ENCODE results near the gene PMP22. TPM values are rescaled to one million over a fixed set of nuclear protein-coding genes. Genes with fewer than 3 reads are reported as not detected.

PMP22 gene
- not detected for total RNA-seq
- not detected for polyA plus RNA-seq

- ATAC-seq (ENCODE audit: low read depth in 2 of 2) = no peak
- H3K27ac ChIP-seq (ENCODE audit: insufficient read depth, low read length, poor library complexity, severe bottlenecking) = no peak within 1 kb of the TSS
- H3K27me3 Mint-ChIP-seq = peaks cover 77% of the 10 kb centered on the region
- no peak for DNase-seq
- peaks cover 21% of the 10 kb centered on the region for H3K27me3 ChIP-seq (ENCODE audit: control insufficient read depth, insufficient read depth, low read length)
- no peak within 1 kb of the TSS for H3K27ac Mint-ChIP-seq
- peak within 1 kb of the TSS in 1 of 4 donors; percentile 65 for H3K4me3 Mint-ChIP-seq
- H3K36me3 Mint-ChIP-seq = no peaks in the 10 kb centered on the region
- H3K9me3 Mint-ChIP-seq = no peaks in the 10 kb centered on the region
- H3K4me3 ChIP-seq (ENCODE audit: low read depth, low read length) = no peak within 1 kb of the TSS
- H3K36me3 ChIP-seq (ENCODE audit: control insufficient read depth, insufficient read depth, low read length) = no peaks in the 10 kb centered on the region
- peaks cover 12% of the 10 kb centered on the region for H3K4me1 ChIP-seq (ENCODE audit: control insufficient read depth, insufficient read depth, low read length, poor library complexity, severe bottlenecking)
- H3K9me3 ChIP-seq (ENCODE audit: control insufficient read depth in 2 of 2, low read length in 2 of 2) = no peaks in the 10 kb centered on the region
- peaks cover 0 to 17% (median 6%) of the 10 kb centered on the region in 4 donors for H3K4me1 Mint-ChIP-seq
Measured at GRCh38 chr17:15265131-15265530, at the start of gene PMP22. Gene PMP22 (minus strand): TSS chr17:15265326. CDS start chr17:15260727, 4,599 bp downstream.

GRCh38 chr17:15311996-15312395, 46.9 kb upstream of the PMP22 start:
- no peaks in the 10 kb centered on the region for H3K9me3 Mint-ChIP-seq

GRCh38 chr17:15309793-15310192, 44.7 kb upstream of the PMP22 start:
- ATAC-seq (ENCODE audit: low read depth in 2 of 2) (no peak), DNase-seq (no peak)
- H3K36me3 ChIP-seq (ENCODE audit: control insufficient read depth, insufficient read depth, low read length) = no peaks in the 10 kb centered on the region
- H3K27me3 ChIP-seq (ENCODE audit: control insufficient read depth, insufficient read depth, low read length) = peaks cover 3% of the 10 kb centered on the region
- H3K4me1 ChIP-seq (ENCODE audit: control insufficient read depth, insufficient read depth, low read length, poor library complexity, severe bottlenecking) = no peaks in the 10 kb centered on the region
- H3K9me3 Mint-ChIP-seq = peaks cover 0 to 2% (median 0%) of the 10 kb centered on the region in 7 donors
- no peak overlapping the region for H3K27ac ChIP-seq (ENCODE audit: insufficient read depth, low read length, poor library complexity, severe bottlenecking)
- H3K9me3 ChIP-seq (ENCODE audit: control insufficient read depth in 2 of 2, low read length in 2 of 2) = no peaks in the 10 kb centered on the region
- H3K4me1 Mint-ChIP-seq = peaks cover 0 to 2% (median 0%) of the 10 kb centered on the region in 4 donors
- no peak overlapping the region for H3K27ac Mint-ChIP-seq
- H3K27me3 Mint-ChIP-seq = peaks cover 6% of the 10 kb centered on the region
- H3K4me3 ChIP-seq (ENCODE audit: low read depth, low read length) = no peak overlapping the region
- no peaks in the 10 kb centered on the region for H3K36me3 Mint-ChIP-seq
- no peak overlapping the region for H3K4me3 Mint-ChIP-seq

More at GRCh38 chr17:15311996-15312395, 46.9 kb upstream of the PMP22 start:
- Histone ChIP-seq H3K4me3 (ENCODE audit: low read depth, low read length) (no peak overlapping the region), H3K4me1 (ENCODE audit: control insufficient read depth, insufficient read depth, low read length, poor library complexity, severe bottlenecking) (no peaks in the 10 kb centered on the region), H3K9me3 (ENCODE audit: control insufficient read depth in 2 of 2, low read length in 2 of 2) (no peaks in the 10 kb centered on the region), H3K36me3 (ENCODE audit: control insufficient read depth, insufficient read depth, low read length) (no peaks in the 10 kb centered on the region), H3K27ac (ENCODE audit: insufficient read depth, low read length, poor library complexity, severe bottlenecking) (no peak overlapping the region), H3K27me3 (ENCODE audit: control insufficient read depth, insufficient read depth, low read length) (no peaks in the 10 kb centered on the region)
- H3K4me1 Mint-ChIP-seq = no peaks in the 10 kb centered on the region
- H3K4me3 Mint-ChIP-seq = no peak overlapping the region
- no peak overlapping the region for H3K27ac Mint-ChIP-seq
- H3K36me3 Mint-ChIP-seq = no peaks in the 10 kb centered on the region
- ATAC-seq (ENCODE audit: low read depth in 2 of 2) (no peak), DNase-seq (no peak)
- H3K27me3 Mint-ChIP-seq = peaks cover 13% of the 10 kb centered on the region

GRCh38 chr17:15309236-15309635, 44.1 kb upstream of the PMP22 start:
- Histone ChIP-seq H3K9me3 (ENCODE audit: control insufficient read depth in 2 of 2, low read length in 2 of 2) (no peaks in the 10 kb centered on the region), H3K36me3 (ENCODE audit: control insufficient read depth, insufficient read depth, low read length) (no peaks in the 10 kb centered on the region), H3K27ac (ENCODE audit: insufficient read depth, low read length, poor library complexity, severe bottlenecking) (no peak overlapping the region), H3K4me3 (ENCODE audit: low read depth, low read length) (no peak overlapping the region), H3K27me3 (ENCODE audit: control insufficient read depth, insufficient read depth, low read length) (peaks cover 5% of the 10 kb centered on the region), H3K4me1 (ENCODE audit: control insufficient read depth, insufficient read depth, low read length, poor library complexity, severe bottlenecking) (no peaks in the 10 kb centered on the region)
- H3K27me3 Mint-ChIP-seq = peaks cover under 1% of the 10 kb centered on the region
- H3K9me3 Mint-ChIP-seq = peaks cover 0 to 2% (median 0%) of the 10 kb centered on the region in 7 donors
- H3K27ac Mint-ChIP-seq = no peak overlapping the region
- no peak overlapping the region for H3K4me3 Mint-ChIP-seq
- DNase-seq = no peak
- peaks cover 0 to 2% (median 0%) of the 10 kb centered on the region in 4 donors for H3K4me1 Mint-ChIP-seq
- H3K36me3 Mint-ChIP-seq = no peaks in the 10 kb centered on the region
- ATAC-seq (ENCODE audit: low read depth in 2 of 2) = no peak

- H3K27ac ChIP-seq (ENCODE audit: insufficient read depth, low read length, poor library complexity, severe bottlenecking) = no peak overlapping the region
- Mint-ChIP-seq H3K36me3 (no peaks in the 10 kb centered on the region), H3K27ac (no peak overlapping the region), H3K9me3 (peaks cover 0 to 2% (median 0%) of the 10 kb centered on the region in 7 donors), H3K4me1 (peaks cover 0 to 2% (median 0%) of the 10 kb centered on the region in 4 donors), H3K4me3 (no peak overlapping the region), H3K27me3 (no peaks in the 10 kb centered on the region)
- H3K4me1 ChIP-seq (ENCODE audit: control insufficient read depth, insufficient read depth, low read length, poor library complexity, severe bottlenecking) = no peaks in the 10 kb centered on the region
- H3K36me3 ChIP-seq (ENCODE audit: control insufficient read depth, insufficient read depth, low read length) = no peaks in the 10 kb centered on the region
- H3K27me3 ChIP-seq (ENCODE audit: control insufficient read depth, insufficient read depth, low read length) = peaks cover 5% of the 10 kb centered on the region
- DNase-seq (no peak), ATAC-seq (ENCODE audit: low read depth in 2 of 2) (no peak)
- no peaks in the 10 kb centered on the region for H3K9me3 ChIP-seq (ENCODE audit: control insufficient read depth in 2 of 2, low read length in 2 of 2)
- H3K4me3 ChIP-seq (ENCODE audit: low read depth, low read length) = no peak overlapping the region
Measured at GRCh38 chr17:15308758-15309157, 43.6 kb upstream of the PMP22 start.

- no peaks in the 10 kb centered on the region for H3K36me3 Mint-ChIP-seq
- no peaks in the 10 kb centered on the region for H3K9me3 ChIP-seq (ENCODE audit: control insufficient read depth in 2 of 2, low read length in 2 of 2)
- H3K27me3 Mint-ChIP-seq = no peaks in the 10 kb centered on the region
- no peaks in the 10 kb centered on the region for H3K4me1 ChIP-seq (ENCODE audit: control insufficient read depth, insufficient read depth, low read length, poor library complexity, severe bottlenecking)
- H3K36me3 ChIP-seq (ENCODE audit: control insufficient read depth, insufficient read depth, low read length) = no peaks in the 10 kb centered on the region
- no peak overlapping the region for H3K4me3 Mint-ChIP-seq
- H3K27ac ChIP-seq (ENCODE audit: insufficient read depth, low read length, poor library complexity, severe bottlenecking) = no peak overlapping the region
- peaks cover 0 to 2% (median 0%) of the 10 kb centered on the region in 7 donors for H3K9me3 Mint-ChIP-seq
- peaks cover 5% of the 10 kb centered on the region for H3K27me3 ChIP-seq (ENCODE audit: control insufficient read depth, insufficient read depth, low read length)
- peaks cover 0 to 2% (median 0%) of the 10 kb centered on the region in 4 donors for H3K4me1 Mint-ChIP-seq
- no peak for ATAC-seq (ENCODE audit: low read depth in 2 of 2)
- H3K4me3 ChIP-seq (ENCODE audit: low read depth, low read length) = no peak overlapping the region
- H3K27ac Mint-ChIP-seq = no peak overlapping the region
- no peak for DNase-seq
Measured at GRCh38 chr17:15307710-15308111, 42.6 kb upstream of the PMP22 start.

GRCh38 chr17:15303851-15304250, 38.7 kb upstream of the PMP22 start:
- no peaks in the 10 kb centered on the region for H3K36me3 ChIP-seq (ENCODE audit: control insufficient read depth, insufficient read depth, low read length)
- no peaks in the 10 kb centered on the region for H3K9me3 ChIP-seq (ENCODE audit: control insufficient read depth in 2 of 2, low read length in 2 of 2)
- no peak overlapping the region for H3K4me3 Mint-ChIP-seq
- H3K27ac ChIP-seq (ENCODE audit: insufficient read depth, low read length, poor library complexity, severe bottlenecking) = no peak overlapping the region
- H3K4me1 ChIP-seq (ENCODE audit: control insufficient read depth, insufficient read depth, low read length, poor library complexity, severe bottlenecking) = no peaks in the 10 kb centered on the region
- peaks cover 0 to 2% (median 0%) of the 10 kb centered on the region in 4 donors for H3K4me1 Mint-ChIP-seq
- no peak overlapping the region for H3K4me3 ChIP-seq (ENCODE audit: low read depth, low read length)
- H3K27me3 Mint-ChIP-seq = peaks cover 8% of the 10 kb centered on the region
- DNase-seq = no peak
- no peak overlapping the region for H3K27ac Mint-ChIP-seq
- peaks cover 12% of the 10 kb centered on the region for H3K27me3 ChIP-seq (ENCODE audit: control insufficient read depth, insufficient read depth, low read length)
- H3K36me3 Mint-ChIP-seq = no peaks in the 10 kb centered on the region
- no peak for ATAC-seq (ENCODE audit: low read depth in 2 of 2)
- peaks cover 0 to 2% (median 0%) of the 10 kb centered on the region in 7 donors for H3K9me3 Mint-ChIP-seq

GRCh38 chr17:15303268-15303667, 38.1 kb upstream of the PMP22 start:
- Mint-ChIP-seq H3K4me1 (peaks cover 0 to 2% (median 0%) of the 10 kb centered on the region in 4 donors), H3K36me3 (no peaks in the 10 kb centered on the region), H3K4me3 (no peak overlapping the region), H3K27me3 (peaks cover 8% of the 10 kb centered on the region), H3K9me3 (peaks cover 0 to 2% (median 0%) of the 10 kb centered on the region in 7 donors), H3K27ac (no peak overlapping the region)
- Histone ChIP-seq H3K4me3 (ENCODE audit: low read depth, low read length) (no peak overlapping the region), H3K27me3 (ENCODE audit: control insufficient read depth, insufficient read depth, low read length) (peaks cover 12% of the 10 kb centered on the region), H3K36me3 (ENCODE audit: control insufficient read depth, insufficient read depth, low read length) (no peaks in the 10 kb centered on the region), H3K27ac (ENCODE audit: insufficient read depth, low read length, poor library complexity, severe bottlenecking) (no peak overlapping the region), H3K9me3 (ENCODE audit: control insufficient read depth in 2 of 2, low read length in 2 of 2) (no peaks in the 10 kb centered on the region), H3K4me1 (ENCODE audit: control insufficient read depth, insufficient read depth, low read length, poor library complexity, severe bottlenecking) (no peaks in the 10 kb centered on the region)
- no peak for DNase-seq
- no peak for ATAC-seq (ENCODE audit: low read depth in 2 of 2)
